A673 (cell line): ENCODE results near the gene MYO7A.
A peak's percentile ranks its signal among the peaks of the same experiment; 100 is the strongest.

ENCODE experiments used
- CTCF ChIP-seq: fragments of 300-800, 200-600 bp; sonication (generic); conservative IDR thresholded peaks from 2 replicates; pipeline ENCODE4 v1.5.1; 2017; ENCODE audit warnings: low read depth, mild to moderate bottlenecking, antibody characterized with exemption, low read length, moderate library complexity, mixed read lengths
- EZH2 ChIP-seq: fragments of 200-600 bp; sonication (generic); IDR thresholded peaks from 2 replicates; pipeline ENCODE4 v1.6.1; 2017; ENCODE audit warnings: borderline replicate concordance, low read depth, mild to moderate bottlenecking, mixed read lengths, antibody characterized with exemption, low read length; ENCODE audit not compliant: poor library complexity, severe bottlenecking

GRCh38 chr11:77113382-77114088, 14.5 kb upstream of the MYO7A start:
- TF ChIP-seq CTCF (peak; percentile 64), EZH2 (no peak)
